WERI-Rb-1 (cell line): ENCODE measurements around the gene CYP4F12.
"Not testable (repeated sequence)": the region's sequence is repeated elsewhere in the genome, so short reads cannot be mapped to it uniquely, and the experiment has no call there.

Experiments used
- DNase-seq: peaks from one replicate; pipeline ENCODE4 v3.0.0-alpha.2; 2020
- H3K27ac ChIP-seq: fragments of 250-450 bp; sonication (Bioruptor Pico); 2 replicates; pipeline ENCODE4 v1.5.1; 2020; ENCODE audit warnings: mild to moderate bottlenecking, moderate library complexity
- H3K27me3 ChIP-seq: fragments of 250-450 bp; sonication (Bioruptor Pico); 2 replicates; pipeline ENCODE4 v1.5.1; 2021; ENCODE audit warnings: mild to moderate bottlenecking, low read depth, moderate library complexity; ENCODE audit not compliant: insufficient read depth, severe bottlenecking
- H3K36me3 ChIP-seq: fragments of 250-450 bp; sonication (Bioruptor Pico); 2 replicates; pipeline ENCODE4 v1.5.1; 2020; ENCODE audit warnings: mild to moderate bottlenecking, moderate library complexity
- H3K4me3 ChIP-seq: 2 replicates; pipeline ENCODE4 v1.5.1; 2011; ENCODE audit warnings: low read depth, mild to moderate bottlenecking, control low read depth, low read length
- H3K9me3 ChIP-seq: fragments of 250-450 bp; sonication (Bioruptor Pico); 2 replicates; pipeline ENCODE4 v1.5.1; 2021; ENCODE audit warnings: mild to moderate bottlenecking, moderate library complexity; ENCODE audit not compliant: severe bottlenecking
- CTCF ChIP-seq: IDR thresholded peaks from 2 replicates; pipeline ENCODE4 v1.5.1; 2011; ENCODE audit warnings: low read depth, mild to moderate bottlenecking, control low read depth, inconsistent platforms, low read length

Gene CYP4F12

GRCh38 chr19:15669891-15670290, 3.0 kb upstream of the CYP4F12 start:
- TF ChIP-seq CTCF = no peak
- no peak for DNase-seq
- no peaks in the 10 kb centered on the region for H3K9me3 ChIP-seq

GRCh38 chr19:15671237-15671821, 1.6 kb upstream of the CYP4F12 start:
- no peak for TF ChIP-seq CTCF
- Histone ChIP-seq H3K27ac (no peak overlapping the region), H3K36me3 (no peaks in the 10 kb centered on the region), H3K4me3 (no peak overlapping the region), H3K9me3 (no peaks in the 10 kb centered on the region), H3K27me3 (peaks cover 18% of the 10 kb centered on the region)
- DNase-seq = no peak

More at GRCh38 chr19:15669891-15670290, 3.0 kb upstream of the CYP4F12 start:
- peaks cover 20% of the 10 kb centered on the region for H3K27me3 ChIP-seq
- H3K27ac ChIP-seq = no peak overlapping the region
- H3K4me3 ChIP-seq = no peak overlapping the region
- H3K36me3 ChIP-seq = no peaks in the 10 kb centered on the region

- H3K27ac ChIP-seq = no peak overlapping the region
- H3K9me3 ChIP-seq = no peaks in the 10 kb centered on the region
Measured at GRCh38 chr19:15671891-15672579, 852 bp upstream of the CYP4F12 start.

GRCh38 chr19:15673176-15673654, 328 bp downstream of the CYP4F12 start:
- DNase-seq = no peak
- no peaks in the 10 kb centered on the region for H3K9me3 ChIP-seq
- no peak overlapping the region for H3K27ac ChIP-seq
- no peak overlapping the region for H3K4me3 ChIP-seq
- H3K27me3 ChIP-seq = peaks cover 18% of the 10 kb centered on the region
- TF ChIP-seq CTCF = no peak
- H3K36me3 ChIP-seq = no peaks in the 10 kb centered on the region

More at GRCh38 chr19:15671891-15672579, 852 bp upstream of the CYP4F12 start:
- no peak for DNase-seq
- no peak for TF ChIP-seq CTCF
- peaks cover 18% of the 10 kb centered on the region for H3K27me3 ChIP-seq
- no peaks in the 10 kb centered on the region for H3K36me3 ChIP-seq
- H3K4me3 ChIP-seq = no peak overlapping the region

- Histone ChIP-seq H3K36me3 (no peaks in the 10 kb centered on the region), H3K4me3 (no peak overlapping the region), H3K27ac (no peak overlapping the region), H3K9me3 (no peaks in the 10 kb centered on the region), H3K27me3 (peaks cover 13% of the 10 kb centered on the region)
- TF ChIP-seq CTCF = no peak
- no peak for DNase-seq
Measured at GRCh38 chr19:15675560-15675959, 2.7 kb downstream of the CYP4F12 start.

GRCh38 chr19:15679089-15679488, 6.2 kb downstream of the CYP4F12 start:
- H3K27me3 ChIP-seq = peaks cover 23% of the 10 kb centered on the region
- H3K4me3 ChIP-seq = no peak overlapping the region
- no peak for DNase-seq
- no peaks in the 10 kb centered on the region for H3K36me3 ChIP-seq
- no peaks in the 10 kb centered on the region for H3K9me3 ChIP-seq
- TF ChIP-seq CTCF = no peak
- H3K27ac ChIP-seq = no peak overlapping the region

GRCh38 chr19:15679865-15680264, 7.0 kb downstream of the CYP4F12 start:
- not testable (repeated sequence) for DNase-seq, H3K9me3 ChIP-seq, H3K27ac ChIP-seq, H3K4me3 ChIP-seq, H3K36me3 ChIP-seq
- H3K27me3 ChIP-seq = peaks cover 29% of the 10 kb centered on the region
